ENCODE results near the gene LCN10. TPM values are rescaled to one million over a fixed set of nuclear protein-coding genes. Genes with fewer than 3 reads are reported as not detected.

LCN10 gene
- total and polyA plus RNA-seq, 12 donors = 0.44 to 144 (median 3.1) TPM

DNA sequence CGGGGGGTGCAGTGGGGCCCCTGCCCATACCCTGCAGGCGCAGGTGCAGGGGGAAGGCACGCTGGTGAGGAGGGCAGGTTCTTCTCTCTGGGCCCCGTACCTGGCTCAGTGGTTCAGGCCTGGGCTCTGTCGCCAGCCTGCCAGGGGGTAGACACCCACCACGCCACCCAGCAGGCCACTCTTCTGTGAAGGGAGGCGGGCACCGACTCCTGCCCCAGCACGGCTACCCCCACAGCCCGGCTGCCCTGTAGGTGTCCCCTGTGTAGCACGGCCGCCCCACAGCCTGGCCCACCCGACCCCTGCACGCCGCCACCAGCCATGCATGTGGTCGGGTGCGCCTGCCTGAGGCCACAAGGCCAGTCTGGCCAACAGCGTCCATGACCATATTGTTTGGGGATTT, 3.9 kb upstream of the LCN10 start:
- TF ChIP-seq, protein P1, sequence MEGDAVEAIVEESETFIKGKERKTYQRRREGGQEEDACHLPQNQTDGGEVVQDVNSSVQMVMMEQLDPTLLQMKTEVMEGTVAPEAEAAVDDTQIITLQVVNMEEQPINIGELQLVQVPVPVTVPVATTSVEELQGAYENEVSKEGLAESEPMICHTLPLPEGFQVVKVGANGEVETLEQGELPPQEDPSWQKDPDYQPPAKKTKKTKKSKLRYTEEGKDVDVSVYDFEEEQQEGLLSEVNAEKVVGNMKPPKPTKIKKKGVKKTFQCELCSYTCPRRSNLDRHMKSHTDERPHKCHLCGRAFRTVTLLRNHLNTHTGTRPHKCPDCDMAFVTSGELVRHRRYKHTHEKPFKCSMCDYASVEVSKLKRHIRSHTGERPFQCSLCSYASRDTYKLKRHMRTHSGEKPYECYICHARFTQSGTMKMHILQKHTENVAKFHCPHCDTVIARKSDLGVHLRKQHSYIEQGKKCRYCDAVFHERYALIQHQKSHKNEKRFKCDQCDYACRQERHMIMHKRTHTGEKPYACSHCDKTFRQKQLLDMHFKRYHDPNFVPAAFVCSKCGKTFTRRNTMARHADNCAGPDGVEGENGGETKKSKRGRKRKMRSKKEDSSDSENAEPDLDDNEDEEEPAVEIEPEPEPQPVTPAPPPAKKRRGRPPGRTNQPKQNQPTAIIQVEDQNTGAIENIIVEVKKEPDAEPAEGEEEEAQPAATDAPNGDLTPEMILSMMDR (IDR thresholded peaks at IDR 0.05) = no peak
- peaks cover 18 to 56% (median 34%) of the 10 kb centered on the region in 9 donors for H3K4me1 ChIP-seq
- peaks cover 0 to 6% (median 0%) of the 10 kb centered on the region in 11 donors for H3K9me3 ChIP-seq
- H3K27me3 ChIP-seq = peaks cover 0 to 21% (median 16%) of the 10 kb centered on the region in 7 donors
- no peak for DNase-seq
- peak overlapping the region in 6 of 10 donors; percentile 31 to 81 (median 58) for H3K27ac ChIP-seq
- intact Hi-C loops (cut with DNase I) = no loop called here
- no peak overlapping the region for H3K4me3 ChIP-seq
- no peaks in the 10 kb centered on the region for H3K36me3 ChIP-seq
- 93 to 94% methylated on average over 18 of the region's 18 CpGs for WGBS, 2 donors
- ATAC-seq = peak in 1 of 8 donors; percentile 1

DNA sequence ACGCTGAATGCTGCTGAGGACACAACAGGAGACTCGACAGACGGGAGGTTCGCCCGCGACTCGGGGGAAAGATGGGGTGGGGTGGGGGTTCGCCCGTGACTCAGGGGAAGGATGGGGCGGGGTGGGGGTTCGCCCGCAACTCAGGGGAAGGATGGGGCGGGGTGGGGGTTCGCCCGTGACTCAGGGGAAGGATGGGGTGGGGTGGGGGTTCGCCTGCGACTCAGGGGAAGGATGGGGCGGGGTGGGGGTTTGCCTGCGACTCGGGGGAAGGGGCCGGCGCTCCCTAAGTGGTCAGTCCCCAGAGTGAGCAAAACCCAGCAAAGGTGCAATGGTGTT, 3.4 kb upstream of the LCN10 start:
- intact Hi-C loops (cut with DNase I) = no loop called here
- TF ChIP-seq, protein P1 (IDR thresholded peaks at IDR 0.05) = no peak
- Histone ChIP-seq H3K27me3 (peaks cover 0 to 25% (median 19%) of the 10 kb centered on the region in 7 donors), H3K36me3 (no peaks in the 10 kb centered on the region), H3K4me1 (peaks cover 21 to 61% (median 39%) of the 10 kb centered on the region in 9 donors), H3K27ac (peak overlapping the region in 7 of 10 donors; percentile 50 to 88 (median 69)), H3K9me3 (peaks cover 0 to 2% (median 0%) of the 10 kb centered on the region in 11 donors), H3K4me3 (peak overlapping the region in 1 of 10 donors; percentile 27)
- ATAC-seq (peak in 1 of 8 donors; percentile 2), DNase-seq (no peak)
- WGBS, 2 donors = 62 to 69% methylated on average over 17 to 22 of the region's 22 CpGs

DNA sequence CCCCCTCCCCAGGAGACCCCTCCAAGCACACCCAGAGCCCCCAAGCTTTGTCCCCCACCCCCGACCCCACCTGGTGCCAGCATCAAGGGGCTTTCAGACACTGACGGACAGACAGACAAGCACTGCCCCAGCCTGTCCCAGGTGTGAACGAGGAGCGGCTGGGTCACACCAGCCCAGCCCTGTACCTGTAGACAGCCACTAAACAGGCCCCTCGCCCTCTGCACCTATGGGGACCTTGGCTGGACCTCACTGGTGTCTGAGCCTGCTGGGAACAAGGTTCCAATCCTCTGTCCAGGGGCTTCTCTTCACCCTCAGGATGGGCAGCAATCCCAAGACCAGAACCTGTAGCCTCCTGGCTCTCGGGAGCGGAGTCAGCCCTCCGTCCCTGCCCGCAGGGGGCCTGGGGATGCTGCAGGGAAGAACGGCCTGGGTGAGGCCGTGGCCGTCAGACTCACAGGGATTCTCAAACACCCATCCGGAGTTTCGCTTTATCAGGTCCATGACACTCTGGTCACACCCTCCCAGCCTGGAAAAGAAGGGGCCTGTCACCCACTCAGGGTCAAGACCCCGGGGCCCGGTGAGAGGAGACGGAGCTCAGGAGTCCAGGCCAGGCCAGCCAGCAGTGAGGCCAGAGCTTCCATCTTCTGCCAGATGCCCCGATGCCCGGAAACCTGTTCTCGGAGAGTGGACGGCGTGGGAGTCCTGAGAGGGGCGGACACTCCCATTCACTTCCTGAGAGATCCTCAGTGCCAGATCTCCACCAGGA, 2.8 kb upstream of the LCN10 start:
- Histone ChIP-seq H3K4me1 (peaks cover 23 to 65% (median 43%) of the 10 kb centered on the region in 9 donors), H3K27ac (peak overlapping the region in 9 of 10 donors; percentile 50 to 88 (median 72)), H3K27me3 (peaks cover 0 to 25% (median 19%) of the 10 kb centered on the region in 7 donors), H3K9me3 (no peaks in the 10 kb centered on the region), H3K4me3 (peak overlapping the region in 9 of 10 donors; percentile 5 to 37 (median 27)), H3K36me3 (no peaks in the 10 kb centered on the region)
- intact Hi-C loops (cut with DNase I) = no loop called here
- peak in 1 of 2 donors; percentile 52 for DNase-seq
- TF ChIP-seq, protein P1 (IDR thresholded peaks at IDR 0.05) = no peak
- 66 to 67% methylated on average over 23 of the region's 23 CpGs for WGBS, 2 donors
- ATAC-seq = peak; percentile 8 to 54 (median 34)

DNA sequence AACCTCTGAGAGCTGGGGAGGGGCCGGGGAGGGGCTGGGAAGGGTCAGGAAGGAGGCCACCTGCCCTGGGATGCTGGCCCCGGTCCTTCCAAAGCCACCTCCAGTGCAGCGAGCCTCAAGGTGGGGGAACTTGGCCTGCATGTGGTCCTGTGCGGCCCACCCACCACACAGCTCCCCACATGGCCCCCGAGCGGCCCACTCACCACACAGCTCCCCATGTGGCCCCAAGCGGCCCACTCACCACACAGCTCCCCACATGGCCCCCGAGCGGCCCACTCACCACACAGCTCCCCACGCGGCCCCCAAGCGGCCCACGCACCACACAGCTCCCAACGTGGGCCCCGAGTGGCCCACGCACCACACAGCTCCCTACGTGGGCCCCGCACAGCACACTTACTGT, 2.0 kb upstream of the LCN10 start:
- peak overlapping the region in 4 of 10 donors; percentile 61 to 88 (median 75) for H3K27ac ChIP-seq
- TF ChIP-seq, protein P1 (IDR thresholded peaks at IDR 0.05) = no peak
- no peaks in the 10 kb centered on the region for H3K9me3 ChIP-seq
- ATAC-seq = no peak
- intact Hi-C loops (cut with DNase I) = no loop called here
- peak overlapping the region in 5 of 10 donors; percentile 1 to 35 (median 21) for H3K4me3 ChIP-seq
- H3K4me1 ChIP-seq = peaks cover 23 to 61% (median 42%) of the 10 kb centered on the region in 9 donors
- H3K27me3 ChIP-seq = peaks cover 0 to 25% (median 19%) of the 10 kb centered on the region in 7 donors
- no peak for DNase-seq
- WGBS, 2 donors = 90 to 95% methylated on average over 15 to 18 of the region's 18 CpGs
- no peaks in the 10 kb centered on the region for H3K36me3 ChIP-seq

All from heart right ventricle (tissue), 16 donors.